ENCODE data around the gene RLN2.
"Not testable (repeated sequence)": the region's sequence is repeated elsewhere in the genome, so short reads cannot be mapped to it uniquely, and the experiment has no call there.

Gene RLN2

DNA sequence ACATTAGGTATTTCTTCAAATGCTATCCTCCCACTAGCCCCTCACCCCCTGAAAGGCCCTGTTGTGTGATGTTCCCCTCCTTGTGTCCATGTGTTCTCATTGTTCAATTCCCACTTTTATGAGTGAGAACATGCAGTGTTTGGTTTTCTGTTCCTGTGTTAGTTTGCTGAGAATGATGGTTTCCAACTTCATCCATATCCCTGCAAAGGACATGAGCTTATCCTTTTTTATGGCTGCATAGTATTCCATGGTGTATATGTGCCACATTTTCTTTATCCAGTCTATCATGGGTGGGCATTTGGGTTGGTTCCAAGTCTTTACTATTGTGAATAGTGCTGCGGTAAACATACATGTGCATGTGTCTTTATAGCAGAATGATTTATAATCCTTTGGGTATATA lies 11.9 kb upstream of the RLN2 start:
- not testable (repeated sequence) for H3K27me3 ChIP-seq (ENCODE audit: control insufficient read depth in 1 of 2, insufficient read depth in 2 of 2, low read length in 2 of 2); H3K4me3 ChIP-seq (ENCODE audit: low read length in 2 of 2); H3K27ac ChIP-seq (ENCODE audit: low read length); H3K9ac ChIP-seq (ENCODE audit: low read length in 2 of 2); H3K36me3 ChIP-seq (ENCODE audit: control insufficient read depth in 2 of 2, insufficient read depth in 2 of 2, low read length in 2 of 2); H3K9me3 ChIP-seq (ENCODE audit: control insufficient read depth in 2 of 2, low read length in 2 of 2); H3K4me1 ChIP-seq (ENCODE audit: control insufficient read depth, insufficient read depth, low read length)

DNA sequence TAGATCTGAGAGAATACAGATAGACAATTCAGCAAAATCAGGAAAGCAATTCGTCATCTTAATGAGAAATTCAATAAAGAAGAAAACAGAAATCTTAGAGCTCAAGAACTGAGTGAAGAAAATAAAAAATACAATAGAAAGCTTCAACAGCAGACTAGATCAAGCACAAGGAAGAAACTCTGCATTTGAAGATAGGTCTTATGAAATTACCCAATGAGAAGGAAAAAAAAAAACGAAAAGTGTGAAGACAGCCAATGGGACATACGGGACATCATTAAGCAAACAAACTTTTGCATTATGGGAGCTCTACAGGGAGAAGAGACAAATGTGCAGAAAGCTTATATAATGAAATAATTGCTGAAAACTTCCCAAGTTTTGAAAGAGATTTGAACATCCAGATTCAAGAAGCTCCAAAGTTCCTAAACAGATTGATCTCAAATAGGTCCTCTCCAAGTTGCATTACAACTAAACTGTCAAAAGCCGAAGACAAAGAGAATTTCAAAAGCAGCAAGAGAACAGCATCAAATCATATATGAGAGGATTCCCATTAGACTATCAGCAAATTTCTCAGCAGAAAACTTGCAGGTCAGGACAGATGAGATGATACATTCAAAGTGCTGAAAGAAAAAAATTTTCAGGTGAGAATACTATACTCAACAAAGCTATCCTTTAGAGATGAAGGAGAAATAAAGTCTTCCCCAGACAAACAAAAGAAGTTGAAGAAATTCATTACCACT lies 10.8 kb upstream of the RLN2 start:
- Histone ChIP-seq H3K4me3 (ENCODE audit: low read length in 2 of 2) (no peak overlapping the region), H3K27ac (ENCODE audit: low read length) (no peak overlapping the region), H3K4me1 (ENCODE audit: control insufficient read depth, insufficient read depth, low read length) (no peaks in the 10 kb centered on the region), H3K9ac (ENCODE audit: low read length in 2 of 2) (no peak overlapping the region), H3K36me3 (ENCODE audit: control insufficient read depth in 2 of 2, insufficient read depth in 2 of 2, low read length in 2 of 2) (no peaks in the 10 kb centered on the region), H3K27me3 (ENCODE audit: control insufficient read depth in 1 of 2, insufficient read depth in 2 of 2, low read length in 2 of 2) (no peaks in the 10 kb centered on the region), H3K9me3 (ENCODE audit: control insufficient read depth in 2 of 2, low read length in 2 of 2) (peaks cover 5% of the 10 kb centered on the region in 2 donors)

DNA sequence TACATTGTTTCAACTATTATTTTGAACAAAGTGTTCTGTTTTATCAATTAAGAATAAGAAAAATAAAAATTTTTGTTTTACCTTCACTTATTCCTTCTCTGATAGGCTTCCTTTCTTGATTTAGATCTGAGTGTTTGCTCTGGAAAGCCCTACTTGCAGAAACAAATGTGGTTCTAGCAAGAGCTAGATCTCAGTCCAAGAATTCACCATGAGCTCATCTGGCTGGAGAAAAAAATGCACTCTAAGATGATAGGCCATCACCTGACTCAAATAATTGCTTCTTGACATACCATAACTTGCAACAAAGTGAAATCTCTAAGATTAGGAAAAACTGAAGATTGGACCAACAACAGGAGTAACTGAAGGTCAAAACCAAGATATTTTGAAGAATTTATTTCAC lies 6.3 kb upstream of the RLN2 start:
- Histone ChIP-seq H3K27me3 (ENCODE audit: control insufficient read depth in 1 of 2, insufficient read depth in 2 of 2, low read length in 2 of 2) (no peaks in the 10 kb centered on the region), H3K9ac (ENCODE audit: low read length in 2 of 2) (no peak overlapping the region), H3K9me3 (ENCODE audit: control insufficient read depth in 2 of 2, low read length in 2 of 2) (peaks cover 5% of the 10 kb centered on the region in 2 donors), H3K4me1 (ENCODE audit: control insufficient read depth, insufficient read depth, low read length) (no peaks in the 10 kb centered on the region), H3K27ac (ENCODE audit: low read length) (no peak overlapping the region), H3K4me3 (ENCODE audit: low read length in 2 of 2) (no peak overlapping the region), H3K36me3 (ENCODE audit: control insufficient read depth in 2 of 2, insufficient read depth in 2 of 2, low read length in 2 of 2) (no peaks in the 10 kb centered on the region)

DNA sequence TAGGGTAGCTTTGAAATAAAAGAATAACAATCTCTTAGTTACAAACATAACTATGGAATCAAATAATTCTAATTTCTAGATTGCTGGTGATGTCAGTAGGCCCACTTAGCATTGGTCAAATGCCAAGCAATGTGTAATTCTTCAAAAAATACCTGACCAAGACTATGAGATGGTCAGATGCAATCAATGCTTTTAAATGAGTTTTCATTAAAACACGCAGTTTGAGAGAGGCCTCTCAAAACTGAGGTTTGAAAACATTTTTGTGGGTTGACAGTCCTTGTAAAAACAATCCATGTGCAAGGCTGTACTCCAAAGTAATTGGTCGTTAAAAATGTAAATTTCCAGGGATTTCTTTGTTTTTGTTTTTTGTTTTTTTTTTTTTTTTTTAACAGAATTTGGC lies 1.2 kb upstream of the RLN2 start:
- Histone ChIP-seq H3K9ac (ENCODE audit: low read length in 2 of 2) (no peak overlapping the region), H3K9me3 (ENCODE audit: control insufficient read depth in 2 of 2, low read length in 2 of 2) (no peaks in the 10 kb centered on the region), H3K4me3 (ENCODE audit: low read length in 2 of 2) (no peak overlapping the region), H3K27me3 (ENCODE audit: control insufficient read depth in 1 of 2, insufficient read depth in 2 of 2, low read length in 2 of 2) (no peaks in the 10 kb centered on the region), H3K27ac (ENCODE audit: low read length) (no peak overlapping the region), H3K4me1 (ENCODE audit: control insufficient read depth, insufficient read depth, low read length) (no peaks in the 10 kb centered on the region), H3K36me3 (ENCODE audit: control insufficient read depth in 2 of 2, insufficient read depth in 2 of 2, low read length in 2 of 2) (no peaks in the 10 kb centered on the region)

DNA sequence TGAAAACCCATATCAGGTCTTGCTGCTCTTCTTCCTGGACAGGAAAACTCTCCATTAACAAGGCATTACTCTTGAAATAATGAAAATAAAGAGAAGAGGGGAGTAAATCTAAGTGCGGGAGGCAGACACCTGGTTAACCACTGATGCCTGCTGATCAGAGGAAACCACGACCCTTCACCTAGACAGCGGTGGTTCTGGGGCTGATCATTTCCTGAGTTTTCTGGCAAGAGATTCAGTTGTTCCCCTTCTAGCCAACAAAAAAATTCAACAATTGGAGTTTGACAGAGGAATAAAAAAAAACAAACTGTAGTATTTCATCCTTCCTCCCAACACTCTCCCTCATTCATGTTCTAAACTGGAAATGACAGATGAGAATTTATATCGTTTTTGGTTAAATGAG lies 3.0 kb downstream of the RLN2 start:
- Histone ChIP-seq H3K9ac (ENCODE audit: low read length in 2 of 2) (no peak overlapping the region), H3K4me3 (ENCODE audit: low read length in 2 of 2) (no peak overlapping the region), H3K27me3 (ENCODE audit: control insufficient read depth in 1 of 2, insufficient read depth in 2 of 2, low read length in 2 of 2) (no peaks in the 10 kb centered on the region), H3K27ac (ENCODE audit: low read length) (no peak overlapping the region), H3K36me3 (ENCODE audit: control insufficient read depth in 2 of 2, insufficient read depth in 2 of 2, low read length in 2 of 2) (no peaks in the 10 kb centered on the region), H3K4me1 (ENCODE audit: control insufficient read depth, insufficient read depth, low read length) (no peaks in the 10 kb centered on the region), H3K9me3 (ENCODE audit: control insufficient read depth in 2 of 2, low read length in 2 of 2) (no peaks in the 10 kb centered on the region)

DNA sequence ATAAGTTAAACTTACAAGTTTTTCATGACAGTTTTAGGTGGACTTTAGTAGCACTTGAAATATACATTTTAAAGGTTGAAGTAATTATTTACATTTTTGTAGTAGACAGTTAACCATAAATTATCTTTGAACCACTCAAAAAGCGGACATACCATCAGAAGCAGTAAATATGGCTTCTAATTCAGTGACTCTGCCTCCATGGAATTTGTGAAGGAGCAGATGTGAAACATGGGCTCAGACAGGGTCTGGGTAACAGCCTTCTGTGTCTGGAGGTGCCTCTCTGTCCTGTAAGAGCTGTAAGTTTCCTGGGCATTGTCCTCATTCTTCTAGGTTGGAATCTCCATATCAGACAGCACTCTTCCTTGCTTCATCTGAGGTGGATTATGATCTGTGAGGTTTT lies 12.4 kb downstream of the RLN2 start:
- no peaks in the 10 kb centered on the region for H3K4me1 ChIP-seq (ENCODE audit: control insufficient read depth, insufficient read depth, low read length)

DNA sequence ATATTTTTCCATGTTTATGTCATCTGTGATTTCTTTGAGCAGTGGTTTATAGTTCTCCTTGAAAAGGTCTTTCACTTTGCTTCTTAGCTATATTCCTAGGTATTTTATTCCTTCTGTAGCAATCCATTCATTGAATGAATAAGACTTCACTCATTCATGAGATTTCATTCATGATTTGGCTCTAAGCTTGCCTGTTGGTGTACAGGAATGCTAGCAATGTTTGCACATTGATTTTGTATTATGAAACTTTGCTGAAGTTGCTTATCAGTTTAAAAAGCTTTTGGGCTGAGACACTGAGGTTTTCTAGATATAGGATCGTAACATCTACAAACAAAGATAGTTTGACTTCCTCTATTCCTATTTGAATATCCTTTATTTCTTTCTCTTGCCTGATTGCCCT lies 15.9 kb downstream of the RLN2 start:
- Histone ChIP-seq H3K9me3 (ENCODE audit: control insufficient read depth in 2 of 2, low read length in 2 of 2) (no peaks in the 10 kb centered on the region), H3K4me1 (ENCODE audit: control insufficient read depth, insufficient read depth, low read length) (no peaks in the 10 kb centered on the region), H3K36me3 (ENCODE audit: control insufficient read depth in 2 of 2, insufficient read depth in 2 of 2, low read length in 2 of 2) (no peaks in the 10 kb centered on the region), H3K4me3 (ENCODE audit: low read length in 2 of 2) (no peak overlapping the region), H3K9ac (ENCODE audit: low read length in 2 of 2) (no peak overlapping the region), H3K27ac (ENCODE audit: low read length) (no peak overlapping the region), H3K27me3 (ENCODE audit: control insufficient read depth in 1 of 2, insufficient read depth in 2 of 2, low read length in 2 of 2) (no peaks in the 10 kb centered on the region)

More for the DNA sequence above, 12.4 kb downstream of the RLN2 start:
- Histone ChIP-seq H3K36me3 (ENCODE audit: control insufficient read depth in 2 of 2, insufficient read depth in 2 of 2, low read length in 2 of 2) (no peaks in the 10 kb centered on the region), H3K9ac (ENCODE audit: low read length in 2 of 2) (no peak overlapping the region), H3K27me3 (ENCODE audit: control insufficient read depth in 1 of 2, insufficient read depth in 2 of 2, low read length in 2 of 2) (no peaks in the 10 kb centered on the region), H3K9me3 (ENCODE audit: control insufficient read depth in 2 of 2, low read length in 2 of 2) (no peaks in the 10 kb centered on the region), H3K27ac (ENCODE audit: low read length) (no peak overlapping the region), H3K4me3 (ENCODE audit: low read length in 2 of 2) (no peak overlapping the region)

DNA sequence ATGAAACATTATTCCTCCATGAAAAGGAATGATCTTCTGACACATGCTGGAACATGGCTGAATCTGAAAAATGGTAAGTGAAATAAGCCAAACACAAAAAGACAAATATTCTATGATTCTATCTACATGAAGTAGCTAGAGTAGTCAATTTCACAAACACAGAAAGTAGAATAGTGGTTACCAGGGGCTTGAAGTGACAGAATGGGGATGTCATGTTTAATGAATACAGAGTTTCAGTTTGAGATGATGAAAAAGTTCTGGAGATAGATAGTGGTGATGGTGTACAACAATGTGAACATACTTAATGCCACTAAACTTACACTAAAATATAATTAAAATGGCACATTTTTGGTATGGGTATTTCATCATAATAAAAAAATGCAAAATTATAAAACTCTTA lies 18.3 kb downstream of the RLN2 start:
- Histone ChIP-seq H3K36me3 (ENCODE audit: control insufficient read depth in 2 of 2, insufficient read depth in 2 of 2, low read length in 2 of 2) (no peaks in the 10 kb centered on the region), H3K4me3 (ENCODE audit: low read length in 2 of 2) (no peak overlapping the region), H3K27ac (ENCODE audit: low read length) (no peak overlapping the region), H3K9ac (ENCODE audit: low read length in 2 of 2) (no peak overlapping the region), H3K27me3 (ENCODE audit: control insufficient read depth in 1 of 2, insufficient read depth in 2 of 2, low read length in 2 of 2) (no peaks in the 10 kb centered on the region), H3K4me1 (ENCODE audit: control insufficient read depth, insufficient read depth, low read length) (no peaks in the 10 kb centered on the region), H3K9me3 (ENCODE audit: control insufficient read depth in 2 of 2, low read length in 2 of 2) (no peaks in the 10 kb centered on the region)

DNA sequence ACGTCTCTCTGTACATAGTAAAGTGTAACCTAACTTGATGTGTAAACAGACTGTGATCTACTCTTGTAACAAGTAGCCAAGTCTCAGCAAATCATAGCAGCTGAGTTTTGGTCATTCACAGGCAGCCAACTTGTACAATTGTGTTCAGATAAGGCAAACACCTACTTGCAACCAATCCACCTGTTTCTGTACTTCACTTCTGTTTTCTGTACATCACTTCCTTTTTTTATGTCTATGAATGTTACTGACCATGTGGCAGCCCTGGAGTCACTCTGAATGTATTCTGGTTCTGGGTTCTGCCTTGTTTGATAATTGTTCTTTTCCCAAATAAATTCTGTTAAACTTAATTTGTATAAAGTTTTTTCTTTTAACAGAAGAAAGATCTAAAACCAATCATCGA lies 26.0 kb downstream of the RLN2 start:
- Histone ChIP-seq H3K27me3 (ENCODE audit: control insufficient read depth in 1 of 2, insufficient read depth in 2 of 2, low read length in 2 of 2) (no peaks in the 10 kb centered on the region), H3K4me1 (ENCODE audit: control insufficient read depth, insufficient read depth, low read length) (no peaks in the 10 kb centered on the region), H3K4me3 (ENCODE audit: low read length in 2 of 2) (no peak overlapping the region), H3K36me3 (ENCODE audit: control insufficient read depth in 2 of 2, insufficient read depth in 2 of 2, low read length in 2 of 2) (no peaks in the 10 kb centered on the region), H3K9me3 (ENCODE audit: control insufficient read depth in 2 of 2, low read length in 2 of 2) (no peaks in the 10 kb centered on the region), H3K27ac (ENCODE audit: low read length) (no peak overlapping the region), H3K9ac (ENCODE audit: low read length in 2 of 2) (no peak overlapping the region)

DNA sequence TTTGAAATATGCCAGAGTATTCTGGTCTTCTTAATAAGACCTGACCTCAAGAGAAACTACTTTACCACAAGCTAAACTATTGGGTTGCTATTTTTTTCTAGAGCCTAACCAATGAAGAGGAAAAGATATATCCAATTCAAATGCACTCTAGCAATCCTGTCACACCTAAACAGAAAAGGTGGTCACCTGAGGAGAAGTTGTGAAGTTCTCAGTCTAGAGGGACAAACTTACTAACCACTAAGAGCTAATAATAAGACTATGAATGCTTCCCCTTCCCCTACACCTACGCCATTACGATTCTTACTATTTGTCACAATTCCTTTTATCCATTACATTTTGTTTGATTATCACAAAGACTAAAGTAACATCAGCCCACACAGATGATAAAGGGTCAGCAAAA lies 29.7 kb downstream of the RLN2 start:
- Histone ChIP-seq H3K9me3 (ENCODE audit: control insufficient read depth in 2 of 2, low read length in 2 of 2) (no peaks in the 10 kb centered on the region), H3K4me1 (ENCODE audit: control insufficient read depth, insufficient read depth, low read length) (no peaks in the 10 kb centered on the region), H3K27ac (ENCODE audit: low read length) (no peak overlapping the region), H3K9ac (ENCODE audit: low read length in 2 of 2) (no peak overlapping the region), H3K4me3 (ENCODE audit: low read length in 2 of 2) (no peak overlapping the region), H3K36me3 (ENCODE audit: control insufficient read depth in 2 of 2, insufficient read depth in 2 of 2, low read length in 2 of 2) (no peaks in the 10 kb centered on the region), H3K27me3 (ENCODE audit: control insufficient read depth in 1 of 2, insufficient read depth in 2 of 2, low read length in 2 of 2) (no peaks in the 10 kb centered on the region)

DNA sequence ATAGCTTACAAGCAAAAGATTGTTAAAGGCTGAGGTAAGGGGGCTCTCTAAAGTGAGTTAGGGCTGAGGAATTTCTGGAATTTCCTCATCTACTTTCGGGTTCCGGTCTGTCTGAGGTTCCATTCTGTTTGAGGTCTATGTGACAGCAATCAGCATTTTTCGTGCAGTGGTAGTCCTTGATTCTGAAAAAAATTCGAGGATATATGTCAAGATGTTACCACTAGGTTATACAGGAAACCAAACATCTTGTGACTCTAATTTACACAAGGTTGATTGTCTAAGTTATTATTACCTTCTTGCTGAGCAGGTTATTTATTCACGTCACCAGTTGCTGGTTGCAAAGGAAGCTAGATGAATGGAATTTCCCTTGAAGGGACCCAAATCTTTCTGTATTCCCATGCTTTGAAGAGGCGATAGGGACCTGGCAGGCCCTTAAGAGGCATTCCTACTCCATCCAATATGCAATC lies 35.2 kb downstream of the RLN2 start:
- Histone ChIP-seq H3K9ac (ENCODE audit: low read length in 2 of 2) (no peak overlapping the region), H3K4me1 (ENCODE audit: control insufficient read depth, insufficient read depth, low read length) (no peaks in the 10 kb centered on the region), H3K36me3 (ENCODE audit: control insufficient read depth in 2 of 2, insufficient read depth in 2 of 2, low read length in 2 of 2) (no peaks in the 10 kb centered on the region), H3K9me3 (ENCODE audit: control insufficient read depth in 2 of 2, low read length in 2 of 2) (no peaks in the 10 kb centered on the region), H3K27ac (ENCODE audit: low read length) (no peak overlapping the region), H3K4me3 (ENCODE audit: low read length in 2 of 2) (no peak overlapping the region), H3K27me3 (ENCODE audit: control insufficient read depth in 1 of 2, insufficient read depth in 2 of 2, low read length in 2 of 2) (no peaks in the 10 kb centered on the region)
